K562 (cell line): Measurements from ENCODE around the gene JADE2. TPM values are rescaled to one million over a fixed set of nuclear protein-coding genes. Genes with fewer than 3 reads are reported as not detected.

ENCODE experiments used
- CEBPB ChIP-seq: fragments of 450-650 bp; IDR thresholded peaks from 2 replicates; pipeline ENCODE4 v1.6.1; 2016; ENCODE audit warnings: missing genetic modification characterization, missing compliant biosample characterization
- GATAD2A ChIP-seq: fragments of 450-650 bp; IDR thresholded peaks from 2 replicates; pipeline ENCODE4 v1.6.1; 2017
- HDAC2 ChIP-seq: fragments of 450-650 bp; IDR thresholded peaks from 2 replicates; pipeline ENCODE4 v1.6.1; 2016; ENCODE audit warnings: mild to moderate bottlenecking
- HNRNPLL ChIP-seq: fragments of 200-400 bp; formaldehyde crosslinking; IDR thresholded peaks from 2 replicates; pipeline ENCODE4 v1.6.1; 2017; ENCODE audit warnings: low read length, low read depth, mild to moderate bottlenecking; ENCODE audit not compliant: poor library complexity, severe bottlenecking
- KDM2B ChIP-seq: fragments of 250-450 bp; sonication (Bioruptor Pico); IDR thresholded peaks from 2 replicates; pipeline ENCODE4 v1.8.0; 2021; ENCODE audit warnings: mild to moderate bottlenecking, moderate library complexity
- PHF8 ChIP-seq: fragments of 200-600 bp; sonication (generic); IDR thresholded peaks from 2 replicates; pipeline ENCODE4 v1.6.1; 2012; ENCODE audit warnings: mixed run types, mild to moderate bottlenecking, inconsistent platforms, low read length, moderate library complexity, borderline replicate concordance
- RB1 ChIP-seq: fragments of 450-650 bp; IDR thresholded peaks from 2 replicates; pipeline ENCODE4 v1.6.1; 2017; ENCODE audit warnings: low read depth, mild to moderate bottlenecking
- RCOR1 ChIP-seq, 2 experiments: IDR thresholded peaks; 2 replicates each; pipeline ENCODE4 v1.6.1; 2012; ENCODE audit warnings: low read depth in 2 of 2, low read length in 2 of 2, borderline replicate concordance in 1 of 2, improper control_type of control experiment in 1 of 2
- SIN3A ChIP-seq, 2 experiments: fragments of 150-350 bp in 1 of 2; IDR thresholded peaks; 2 replicates each; pipeline ENCODE4 v1.6.1; 2011 to 2016; ENCODE audit warnings: borderline replicate concordance in 2 of 2, low read depth in 2 of 2, low read length in 2 of 2, mild to moderate bottlenecking in 2 of 2, moderate library complexity in 2 of 2; ENCODE audit not compliant: control insufficient read depth in 1 of 2
- SP1 ChIP-seq: sonication (generic); formaldehyde crosslinking; IDR thresholded peaks from 2 replicates; pipeline ENCODE4 v1.8.1; 2022; ENCODE audit warnings: mild to moderate bottlenecking, missing genetic modification reagents
- STAT5A ChIP-seq: IDR thresholded peaks from 2 replicates; pipeline ENCODE4 v1.6.1; 2012; ENCODE audit warnings: low read length, inconsistent platforms, borderline replicate concordance
- TEAD1 ChIP-seq, 2 experiments: fragments of 450-650 bp in 1 of 2; sonication (generic) in 1 of 2; formaldehyde crosslinking; IDR thresholded peaks; 2 replicates each; pipeline versions ENCODE4 v1.4.0 to v1.8.0; 2020 to 2022; ENCODE audit warnings: mild to moderate bottlenecking in 2 of 2, missing genetic modification reagents in 1 of 2
- YY1 ChIP-seq, 3 experiments: IDR thresholded peaks; 2 replicates each; pipeline ENCODE4 v1.6.1; 2011; ENCODE audit warnings: low read length in 2 of 3, mild to moderate bottlenecking in 2 of 3, moderate library complexity in 2 of 3, borderline replicate concordance in 1 of 3, control low read depth in 1 of 3, low read depth in 1 of 3; ENCODE audit not compliant: insufficient read depth in 3 of 3, insufficient replicate concordance in 2 of 3, control insufficient read depth in 1 of 3, insufficient read length in 1 of 3; ENCODE audit errors: extremely low read depth in 1 of 3
- ZNF217 ChIP-seq: sonication (generic); formaldehyde crosslinking; IDR thresholded peaks from 2 replicates; pipeline ENCODE4 v1.8.0; 2022; ENCODE audit warnings: mild to moderate bottlenecking, missing genetic modification reagents
- polyA plus RNA-seq, 8 experiments: library from polyadenylated mRNA; depleted of rRNA in 4 of 8; stranded (reverse) in 5 of 8; unstranded in 3 of 8; fragments of >200 nt; fragmentation: Nextera tagmentation in 2 of 8; fragmentation: Illumina TruSeq in 1 of 8; extraction: Ambion mirVana in 2 of 8; extraction: Trizol in 1 of 8; gene quantifications; 2 replicates each; pipeline versions ENCODE4 v1.2.1 to v1.2.3, GENCODE V29; 2011 to 2014; ENCODE audit warnings: inconsistent platforms in 1 of 8, missing spikeins in 1 of 8
- total RNA-seq, 7 experiments: library from RNA; depleted of rRNA in 6 of 7; stranded (reverse); fragments of >200 nt in 6 of 7; fragmentation: Illumina TruSeq in 2 of 7; extraction: Trizol in 2 of 7; gene quantifications; 2 replicates each; pipeline versions ENCODE4 v1.2.1 to v1.2.3, GENCODE V29; 2011 to 2021; ENCODE audit warnings: low replicate concordance in 1 of 7
- TF ChIP-seq, protein P1 (sequence below): fragments of 450-650 bp; formaldehyde crosslinking; IDR thresholded peaks from 2 replicates; pipeline ENCODE4 v1.4.0; 2022; ENCODE audit warnings: missing genetic modification characterization
- TF ChIP-seq, protein P2 (sequence below), 2 experiments: IDR thresholded peaks; 2 replicates each; pipeline ENCODE4 v1.6.1; 2012; ENCODE audit warnings: improper control_type of control experiment in 2 of 2, low read depth in 2 of 2, low read length in 2 of 2, borderline replicate concordance in 1 of 2

The JADE2 gene
- total and polyA plus RNA-seq, 9 of the 15 experiments (the other 6 are each of a cell fraction or from before 2014, with no cell fraction given): 0.50 to 23.3 (median 9.1) TPM

DNA sequence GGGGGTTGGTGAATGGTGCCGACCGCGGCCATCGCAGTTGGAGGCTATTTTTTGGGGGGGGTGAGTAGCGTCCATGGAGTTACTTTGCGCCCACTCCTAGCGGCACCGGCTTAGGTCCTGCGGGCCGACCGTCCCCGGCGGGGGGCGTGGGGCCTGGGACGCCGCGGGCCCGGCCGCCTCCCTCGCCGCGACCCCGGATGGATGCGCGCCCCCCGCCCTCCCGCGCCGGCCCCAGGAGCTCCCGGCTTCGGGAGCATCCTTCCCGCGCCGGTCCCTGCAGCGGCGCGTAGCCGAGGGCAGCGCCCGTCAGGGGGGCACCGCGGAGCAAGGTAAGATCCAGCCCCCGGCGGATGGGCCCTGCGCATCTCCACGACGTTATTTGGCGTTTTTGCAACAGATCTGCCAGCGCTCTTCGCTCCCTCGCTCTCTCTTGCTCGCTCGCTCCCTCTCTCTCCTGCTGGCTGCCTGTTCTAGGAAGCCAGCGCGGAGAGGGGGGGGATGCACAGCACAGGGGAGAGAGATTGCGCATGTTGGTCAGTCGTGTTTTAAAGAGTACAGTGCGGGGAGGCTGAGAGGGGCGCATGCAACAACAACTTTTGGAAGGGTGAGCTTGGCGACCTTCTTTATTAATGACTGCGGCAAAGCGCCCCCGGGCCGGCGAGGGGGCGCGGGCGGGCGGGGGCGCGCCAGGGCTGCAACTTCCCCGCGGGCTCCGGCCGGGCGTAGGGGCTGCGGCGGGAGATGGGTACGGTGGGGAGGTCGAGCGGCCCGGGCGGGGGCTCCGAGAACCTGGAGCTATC is 413 bp downstream of the JADE2 start (continued):
- TF ChIP-seq SIN3A (IDR thresholded peaks at IDR 0.05; ENCODE audit: borderline replicate concordance in 2 of 2, control insufficient read depth in 1 of 2, low read depth in 2 of 2, low read length in 2 of 2) (peak in 1 of 2 experiments; percentile 24; a peak in 1 of 4 replicates), KDM2B (0 out of 2 replicates have a peak, but pooled peaks have one; percentile 29), CEBPB (tag) (peak; percentile 51), HDAC2 (peak; percentile 57; the same call in 1 of the 2 replicates), YY1 (IDR thresholded peaks at IDR 0.05; ENCODE audit: borderline replicate concordance in 1 of 3, control insufficient read depth in 1 of 3, extremely low read depth in 1 of 3, insufficient read depth in 3 of 3, insufficient read length in 1 of 3, insufficient replicate concordance in 2 of 3, low read depth in 1 of 3, low read length in 2 of 3) (peak in 2 of 3 experiments; percentile 18 to 71), TEAD1 (CRISPR knock-in tag; IDR thresholded peaks at IDR 0.05) (0 out of 4 replicates have a peak, but pooled peaks of 1 of the 2 experiments have one; percentile 34), HNRNPLL (peak; percentile 64), GATAD2A (peak; percentile 30; the same call in 1 of the 2 replicates), RB1 (peak; percentile 49; the same call in 1 of the 2 replicates), RCOR1 (IDR thresholded peaks at IDR 0.05; ENCODE audit: borderline replicate concordance in 1 of 2, low read depth in 2 of 2, low read length in 2 of 2) (peak in 1 of 2 experiments; percentile 66; a peak in 2 of 4 replicates), SP1 (CRISPR knock-in tag) (no peak; the same call in none of the 2 replicates), STAT5A (peak; percentile 43; the same call in 1 of the 2 replicates), ZNF217 (CRISPR knock-in tag) (no peak), PHF8 (peak; percentile 33; the same call in 1 of the 2 replicates)
- TF ChIP-seq, protein P1, sequence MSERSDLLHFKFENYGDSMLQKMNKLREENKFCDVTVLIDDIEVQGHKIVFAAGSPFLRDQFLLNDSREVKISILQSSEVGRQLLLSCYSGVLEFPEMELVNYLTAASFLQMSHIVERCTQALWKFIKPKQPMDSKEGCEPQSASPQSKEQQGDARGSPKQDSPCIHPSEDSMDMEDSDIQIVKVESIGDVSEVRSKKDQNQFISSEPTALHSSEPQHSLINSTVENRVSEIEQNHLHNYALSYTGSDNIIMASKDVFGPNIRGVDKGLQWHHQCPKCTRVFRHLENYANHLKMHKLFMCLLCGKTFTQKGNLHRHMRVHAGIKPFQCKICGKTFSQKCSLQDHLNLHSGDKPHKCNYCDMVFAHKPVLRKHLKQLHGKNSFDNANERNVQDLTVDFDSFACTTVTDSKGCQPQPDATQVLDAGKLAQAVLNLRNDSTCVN (CRISPR knock-in tag): no peak
- TF ChIP-seq, protein P2, sequence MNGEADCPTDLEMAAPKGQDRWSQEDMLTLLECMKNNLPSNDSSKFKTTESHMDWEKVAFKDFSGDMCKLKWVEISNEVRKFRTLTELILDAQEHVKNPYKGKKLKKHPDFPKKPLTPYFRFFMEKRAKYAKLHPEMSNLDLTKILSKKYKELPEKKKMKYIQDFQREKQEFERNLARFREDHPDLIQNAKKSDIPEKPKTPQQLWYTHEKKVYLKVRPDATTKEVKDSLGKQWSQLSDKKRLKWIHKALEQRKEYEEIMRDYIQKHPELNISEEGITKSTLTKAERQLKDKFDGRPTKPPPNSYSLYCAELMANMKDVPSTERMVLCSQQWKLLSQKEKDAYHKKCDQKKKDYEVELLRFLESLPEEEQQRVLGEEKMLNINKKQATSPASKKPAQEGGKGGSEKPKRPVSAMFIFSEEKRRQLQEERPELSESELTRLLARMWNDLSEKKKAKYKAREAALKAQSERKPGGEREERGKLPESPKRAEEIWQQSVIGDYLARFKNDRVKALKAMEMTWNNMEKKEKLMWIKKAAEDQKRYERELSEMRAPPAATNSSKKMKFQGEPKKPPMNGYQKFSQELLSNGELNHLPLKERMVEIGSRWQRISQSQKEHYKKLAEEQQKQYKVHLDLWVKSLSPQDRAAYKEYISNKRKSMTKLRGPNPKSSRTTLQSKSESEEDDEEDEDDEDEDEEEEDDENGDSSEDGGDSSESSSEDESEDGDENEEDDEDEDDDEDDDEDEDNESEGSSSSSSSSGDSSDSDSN (IDR thresholded peaks at IDR 0.05; ENCODE audit: borderline replicate concordance in 1 of 2, low read depth in 2 of 2, low read length in 2 of 2): 0 out of 4 replicates have a peak, but pooled peaks have one; percentile 15 to 50
